Stimulated activated CD4-positive, alpha-beta T cell treated with anti-CD3 and anti-CD28 coated beads, Interleukin-1b, Interleukin-23, amount 100 ng/mL, for 4 hours (primary cell): Measurements from ENCODE around the gene PHF12.
"Not testable (repeated sequence)": the region's sequence is repeated elsewhere in the genome, so short reads cannot be mapped to it uniquely, and the experiment has no call there.

Experiments used
- DNase-seq, 2 donors: peaks; one replicate each; pipeline ENCODE4 v3.0.0-alpha.2; 2020; ENCODE audit warnings: low read depth in 2 of 2

Gene PHF12

GRCh38 chr17:28935744-28936460, 15.4 kb downstream of the PHF12 start:
- no peak for DNase-seq

- DNase-seq = not testable (repeated sequence)
Measured at GRCh38 chr17:28934508-28934907, 16.8 kb downstream of the PHF12 start.

GRCh38 chr17:28929787-28930186, 21.5 kb downstream of the PHF12 start:
- DNase-seq = no peak

- no peak for DNase-seq
Measured at GRCh38 chr17:28928061-28928460, 23.3 kb downstream of the PHF12 start.

- DNase-seq = no peak
Measured at GRCh38 chr17:28926786-28927185, 24.5 kb downstream of the PHF12 start.

GRCh38 chr17:28926366-28926765, 25.0 kb downstream of the PHF12 start:
- no peak for DNase-seq

- DNase-seq = peak in 1 of 2 donors; percentile 37
Measured at GRCh38 chr17:28925912-28926365, 25.4 kb downstream of the PHF12 start.

GRCh38 chr17:28920201-28920600, 31.1 kb downstream of the PHF12 start:
- no peak for DNase-seq

GRCh38 chr17:28918295-28918694, 33.0 kb downstream of the PHF12 start:
- no peak for DNase-seq

- no peak for DNase-seq
Measured at GRCh38 chr17:28917465-28917864, 33.9 kb downstream of the PHF12 start.

- no peak for DNase-seq
Measured at GRCh38 chr17:28917029-28917428, 34.3 kb downstream of the PHF12 start.

- DNase-seq = no peak
Measured at GRCh38 chr17:28916302-28916934, 34.9 kb downstream of the PHF12 start.

- DNase-seq = no peak
Measured at GRCh38 chr17:28912938-28913333, 38.4 kb downstream of the PHF12 start.

- DNase-seq = no peak
Measured at GRCh38 chr17:28912281-28912937, 38.9 kb downstream of the PHF12 start.

- no peak for DNase-seq
Measured at GRCh38 chr17:28911411-28912045, 39.8 kb downstream of the PHF12 start.

GRCh38 chr17:28910534-28910933, 40.8 kb downstream of the PHF12 start:
- no peak for DNase-seq

GRCh38 chr17:28908640-28909167, 42.6 kb downstream of the PHF12 start:
- no peak for DNase-seq

- no peak for DNase-seq
Measured at GRCh38 chr17:28907709-28908475, 43.4 kb downstream of the PHF12 start.

- no peak for DNase-seq
Measured at GRCh38 chr17:28906706-28907438, 44.4 kb downstream of the PHF12 start.

GRCh38 chr17:28906276-28906675, 45.0 kb downstream of the PHF12 start:
- DNase-seq = no peak

- no peak for DNase-seq
Measured at GRCh38 chr17:28904800-28905199, 46.5 kb downstream of the PHF12 start.
